ENCODE data around the gene RRAS2.

Gene RRAS2

GRCh38 chr11:14322510-14322909 lies 36.5 kb downstream of the RRAS2 start:
- TF ChIP-seq CTCF (IDR thresholded peaks at IDR 0.05; ENCODE audit: extremely low read depth, insufficient read depth, missing control alignments), result no peak
- DNase-seq (ENCODE audit: low spot score), result no peak
- in situ Hi-C loops (cut with MboI; ENCODE audit: low pct_unique_long_range_greater_than_20kb, low sequenced_read_pairs, unreplicated experiment), result no loop called here

- DNase-seq (ENCODE audit: low spot score), result no peak
- in situ Hi-C loops (cut with MboI; ENCODE audit: low pct_unique_long_range_greater_than_20kb, low sequenced_read_pairs, unreplicated experiment), result no loop called here
- no peak for TF ChIP-seq CTCF (IDR thresholded peaks at IDR 0.05; ENCODE audit: extremely low read depth, insufficient read depth, missing control alignments)
Measured at GRCh38 chr11:14320020-14320419, 39.0 kb downstream of the RRAS2 start.

GRCh38 chr11:14318581-14318981 lies 40.4 kb downstream of the RRAS2 start:
- in situ Hi-C loops (cut with MboI; ENCODE audit: low pct_unique_long_range_greater_than_20kb, low sequenced_read_pairs, unreplicated experiment), result no loop called here
- DNase-seq (ENCODE audit: low spot score), result no peak
- TF ChIP-seq CTCF (IDR thresholded peaks at IDR 0.05; ENCODE audit: extremely low read depth, insufficient read depth, missing control alignments), result no peak

GRCh38 chr11:14317659-14318325 lies 41.2 kb downstream of the RRAS2 start:
- TF ChIP-seq CTCF (IDR thresholded peaks at IDR 0.05; ENCODE audit: extremely low read depth, insufficient read depth, missing control alignments), result no peak
- in situ Hi-C loops (cut with MboI; ENCODE audit: low pct_unique_long_range_greater_than_20kb, low sequenced_read_pairs, unreplicated experiment), result no loop called here
- DNase-seq (ENCODE audit: low spot score), result no peak

GRCh38 chr11:14315130-14315529 lies 43.9 kb downstream of the RRAS2 start:
- DNase-seq (ENCODE audit: low spot score), result no peak
- in situ Hi-C loops (cut with MboI; ENCODE audit: low pct_unique_long_range_greater_than_20kb, low sequenced_read_pairs, unreplicated experiment), result no loop called here
- TF ChIP-seq CTCF (IDR thresholded peaks at IDR 0.05; ENCODE audit: extremely low read depth, insufficient read depth, missing control alignments), result no peak

- in situ Hi-C loops (cut with MboI; ENCODE audit: low pct_unique_long_range_greater_than_20kb, low sequenced_read_pairs, unreplicated experiment), result no loop called here
Measured at GRCh38 chr11:14314127-14314526, 44.9 kb downstream of the RRAS2 start.

More at GRCh38 chr11:14314127-14314526, 44.9 kb downstream of the RRAS2 start:
- no peak for DNase-seq (ENCODE audit: low spot score)
- TF ChIP-seq CTCF (IDR thresholded peaks at IDR 0.05; ENCODE audit: extremely low read depth, insufficient read depth, missing control alignments), result no peak
